ENCODE measurements around the gene CLDN3.
A peak's percentile ranks its signal among the peaks of the same experiment; 100 is the strongest.
"Not testable (repeated sequence)": the region's sequence is repeated elsewhere in the genome, so short reads cannot be mapped to it uniquely, and the experiment has no call there.

Gene CLDN3

GRCh38 chr7:73735528-73735905 lies 34.6 kb downstream of the CLDN3 start:
- DNase-seq: no peak

DNA sequence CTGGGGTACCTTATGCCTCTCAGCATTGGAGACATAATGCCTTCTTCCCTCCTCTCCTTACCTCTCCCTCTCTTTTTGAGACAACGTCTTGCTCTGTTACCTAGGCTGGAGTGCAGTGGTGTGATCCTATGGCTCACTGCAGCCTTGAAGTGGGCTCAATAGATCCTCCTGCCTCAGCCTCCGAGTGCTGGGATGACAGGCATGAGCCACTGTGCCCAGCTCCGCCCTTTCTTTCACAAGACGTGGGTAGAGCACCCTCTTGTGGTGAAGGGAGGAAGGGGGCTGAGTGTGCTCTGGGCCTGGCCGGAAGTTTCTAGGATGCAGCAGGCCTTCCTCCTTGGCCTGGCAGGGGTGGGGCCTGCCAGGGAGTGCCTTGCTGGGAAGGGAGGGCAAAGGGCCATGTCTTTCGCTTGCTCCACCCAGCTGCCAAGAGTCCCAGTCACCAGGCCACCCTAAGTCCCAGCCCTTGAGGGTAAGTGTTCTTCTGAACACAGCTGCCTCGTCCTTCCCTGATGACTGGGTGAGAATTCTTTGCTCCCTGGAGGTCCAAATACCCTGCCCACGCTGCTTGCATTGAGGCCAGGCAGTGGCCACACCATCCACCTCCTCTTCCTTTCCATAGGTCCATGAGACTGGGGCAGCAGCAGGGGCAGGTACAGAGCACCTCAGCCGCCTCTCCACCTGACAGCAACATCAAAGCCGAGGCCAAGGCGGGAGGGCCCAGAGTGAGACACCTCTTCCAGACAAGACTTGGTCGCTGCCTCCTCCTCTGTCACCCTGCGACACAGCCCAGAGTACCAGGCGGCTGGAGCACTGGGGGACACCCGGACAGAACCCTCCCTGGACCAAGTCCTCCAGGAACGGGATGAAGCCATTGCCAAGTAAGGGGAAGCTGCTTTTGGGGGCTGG lies 35.2 kb downstream of the CLDN3 start:
- peak; percentile 82 for DNase-seq

DNA sequence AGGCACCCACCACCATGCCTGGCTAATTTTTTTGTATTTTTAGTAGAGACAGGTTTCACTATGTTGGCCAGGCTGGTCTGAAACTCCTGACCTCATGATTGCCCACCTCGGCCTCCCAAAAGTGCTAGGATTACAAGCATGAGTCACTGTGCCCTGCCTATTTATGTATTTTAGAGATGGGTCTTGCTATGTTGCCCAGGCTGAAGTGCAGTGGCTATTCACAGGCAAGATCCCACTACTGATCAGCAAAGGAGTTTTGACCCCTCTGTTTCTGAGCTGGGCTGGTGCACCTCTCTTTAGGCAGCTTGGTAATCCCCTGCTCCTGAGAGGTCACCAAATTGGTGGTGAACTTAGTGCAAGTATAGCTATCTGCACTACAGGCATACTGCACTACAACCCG lies 37.7 kb downstream of the CLDN3 start:
- DNase-seq: no peak

GRCh38 chr7:73730485-73730884 lies 39.6 kb downstream of the CLDN3 start:
- no peak for DNase-seq

- DNase-seq: no peak
These were observed 41.5 kb downstream of the CLDN3 start for GRCh38 chr7:73728551-73728950.

DNA sequence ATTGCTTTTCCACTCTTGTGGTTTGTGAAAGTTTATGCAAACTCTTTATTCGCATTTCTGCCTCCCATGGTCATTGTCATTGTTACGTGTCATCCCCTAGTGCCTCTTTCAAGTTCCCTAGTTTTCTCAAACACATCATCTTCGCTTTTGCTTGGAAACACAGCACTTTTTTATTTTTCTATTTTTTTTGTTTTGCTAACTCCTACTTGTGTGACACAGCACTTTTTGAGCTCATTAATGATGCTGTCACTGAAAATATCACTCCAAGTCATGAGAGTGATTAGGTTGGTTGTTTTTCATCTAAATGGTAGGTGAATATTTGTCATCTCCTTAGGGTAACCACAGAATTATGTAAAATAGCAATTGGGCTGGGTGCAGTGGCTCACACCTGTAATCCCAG lies 42.1 kb downstream of the CLDN3 start:
- no peak for DNase-seq

GRCh38 chr7:73726083-73726466 lies 44.0 kb downstream of the CLDN3 start:
- no peak for DNase-seq

DNA sequence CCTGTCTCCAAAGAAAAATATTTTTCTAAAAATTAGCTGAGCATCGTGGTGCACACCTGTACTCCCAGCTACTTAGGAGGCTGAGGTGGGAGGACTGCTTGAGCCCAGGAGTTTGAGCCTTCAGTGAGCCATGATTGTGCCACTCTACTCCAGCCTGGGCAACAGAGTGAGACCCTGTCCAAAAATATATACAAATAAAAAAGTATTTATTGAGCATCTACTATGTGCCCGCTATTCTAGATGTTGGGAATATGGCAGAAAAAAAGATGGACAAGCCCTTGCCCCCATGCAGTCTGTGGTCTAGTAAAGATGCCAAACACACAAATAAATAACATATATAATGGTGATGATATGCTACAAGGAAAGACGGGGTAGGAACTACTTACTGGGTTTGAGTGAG lies 46.3 kb downstream of the CLDN3 start:
- no peak for DNase-seq

DNA sequence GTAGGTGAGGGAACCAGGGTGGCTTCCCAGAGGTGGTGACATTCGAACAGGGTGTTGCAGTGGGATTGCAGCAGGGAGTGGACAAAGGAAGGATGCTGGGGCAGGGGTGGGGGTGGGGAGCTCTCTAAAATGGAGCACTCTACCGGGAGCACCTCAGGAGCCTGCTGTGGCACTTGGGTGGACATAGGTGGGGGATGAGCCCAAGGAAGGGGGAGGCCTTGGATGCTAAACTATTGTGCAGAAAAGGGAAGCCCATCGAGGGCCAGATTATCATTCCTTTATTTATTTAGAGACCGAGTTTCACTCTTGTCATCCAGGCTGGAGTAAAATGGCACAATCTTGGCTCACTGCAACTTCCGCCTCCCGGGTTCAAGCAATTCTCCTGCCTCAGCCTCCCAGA lies 47.3 kb downstream of the CLDN3 start:
- no peak for DNase-seq

GRCh38 chr7:73722182-73722581 lies 47.9 kb downstream of the CLDN3 start:
- DNase-seq: not testable (repeated sequence)

GRCh38 chr7:73721377-73721817 lies 48.7 kb downstream of the CLDN3 start:
- DNase-seq: no peak

DNA sequence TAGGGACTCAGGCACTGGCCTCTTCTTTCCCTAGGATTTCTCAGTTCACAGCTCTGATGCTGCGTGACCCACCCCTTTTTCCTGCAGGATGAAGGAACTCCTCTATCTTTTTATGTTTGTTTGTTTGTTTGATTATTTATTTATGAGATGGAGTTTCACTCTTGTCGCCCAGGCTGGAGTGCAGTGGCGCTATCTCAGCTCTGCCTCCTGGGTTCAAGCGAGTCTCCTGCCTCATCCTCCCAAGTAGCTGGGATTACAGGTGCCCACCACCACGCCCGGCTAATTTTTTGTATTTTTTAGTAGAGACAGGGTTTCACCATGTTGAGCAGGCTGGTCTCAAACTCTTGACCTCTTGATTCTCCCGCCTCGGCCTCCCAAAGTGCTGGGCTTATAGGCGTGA lies 49.6 kb downstream of the CLDN3 start:
- not testable (repeated sequence) for DNase-seq

DNA sequence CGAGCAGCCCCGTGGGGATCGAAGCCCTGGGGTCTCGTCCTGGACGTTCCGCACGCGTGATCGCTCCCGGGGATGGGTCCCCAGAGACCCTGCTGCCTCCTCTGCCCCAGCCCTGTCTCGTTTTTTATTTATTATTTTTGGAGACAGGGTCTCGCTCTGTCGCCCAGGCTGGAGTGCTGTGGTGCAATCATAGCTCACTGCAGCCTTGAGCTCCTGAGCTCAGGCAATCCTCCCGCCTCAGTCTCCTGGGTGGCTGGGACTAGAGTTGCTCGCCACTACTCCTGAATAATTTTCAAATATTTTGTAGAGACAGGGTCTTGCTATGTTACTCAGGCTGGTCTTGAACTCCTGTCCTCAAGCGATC lies 50.3 kb downstream of the CLDN3 start:
- no peak for DNase-seq
